WTC11 (cell line): ENCODE results near the gene OR2C3. TPM values are rescaled to one million over a fixed set of nuclear protein-coding genes. Genes with fewer than 3 reads are reported as not detected.

ENCODE experiments used
- ATAC-seq: fragments of 200-7000 bp; cut with Tn5 transposase; 2 replicates; pipeline ENCODE4 v1.10.0; 2021; ENCODE audit warnings: mild to moderate bottlenecking, moderate library complexity
- CTCF ChIA-PET: fragments of 300-600 bp; sonication (Branson Sonifier 250); formaldehyde crosslinking; loops from one replicate; lab custom pipeline; 2021; ENCODE audit warnings: antibody characterized with exemption; lab: Charles Lee
- POLR2A ChIA-PET: fragments of 350-600 bp; sonication (Branson Sonifier 250); formaldehyde crosslinking; loops from one replicate; lab custom pipeline; 2021; ENCODE audit warnings: antibody characterized with exemption; lab: Charles Lee
- DNase-seq: peaks from one replicate; pipeline ENCODE4 v3.0.0; 2021; ENCODE audit warnings: low spot score
- H3K27ac Mint-ChIP-seq: 2 replicates; pipeline ENCODE4 v1.8.0; 2021; ENCODE audit warnings: mixed read lengths
- H3K27me3 Mint-ChIP-seq: 2 replicates; pipeline ENCODE4 v1.8.0; 2021; ENCODE audit warnings: low read depth, mild to moderate bottlenecking, moderate library complexity, mixed read lengths
- H3K36me3 Mint-ChIP-seq: 2 replicates; pipeline ENCODE4 v1.8.0; 2021; ENCODE audit warnings: mixed read lengths
- H3K4me1 Mint-ChIP-seq: 2 replicates; pipeline ENCODE4 v1.8.0; 2022; ENCODE audit warnings: mixed read lengths
- H3K4me3 Mint-ChIP-seq: 2 replicates; pipeline ENCODE4 v1.8.0; 2021; ENCODE audit warnings: mild to moderate bottlenecking, moderate library complexity, mixed read lengths
- H3K9me3 Mint-ChIP-seq: 2 replicates; pipeline ENCODE4 v1.8.0; 2021; ENCODE audit warnings: mixed read lengths
- ATF1 ChIP-seq: sonication (generic); formaldehyde crosslinking; IDR thresholded peaks from 2 replicates; pipeline ENCODE4 v1.8.1; 2023; ENCODE audit warnings: mild to moderate bottlenecking, moderate library complexity, missing genetic modification reagents
- CDX4 ChIP-seq: fragments of 250-450 bp; sonication (Bioruptor Pico); IDR thresholded peaks from 2 replicates; pipeline ENCODE4 v1.9.0; 2021; ENCODE audit warnings: moderate library complexity, mild to moderate bottlenecking, inconsistent platforms, borderline replicate concordance
- CREM ChIP-seq: sonication (generic); formaldehyde crosslinking; IDR thresholded peaks from 2 replicates; pipeline ENCODE4 v1.8.1; 2022; ENCODE audit warnings: mild to moderate bottlenecking, missing genetic modification reagents, moderate library complexity
- E2F1 ChIP-seq: sonication (generic); formaldehyde crosslinking; IDR thresholded peaks from 2 replicates; pipeline ENCODE4 v1.8.0; 2022; ENCODE audit warnings: mild to moderate bottlenecking, missing genetic modification reagents
- E2F5 ChIP-seq: sonication (generic); formaldehyde crosslinking; IDR thresholded peaks from 2 replicates; pipeline ENCODE4 v1.8.1; 2022; ENCODE audit warnings: mild to moderate bottlenecking, moderate library complexity, missing genetic modification reagents
- FOXJ3 ChIP-seq: sonication (generic); formaldehyde crosslinking; IDR thresholded peaks from 2 replicates; pipeline ENCODE4 v1.9.0; 2021; ENCODE audit warnings: missing genetic modification reagents, mild to moderate bottlenecking, borderline replicate concordance
- GTF2I ChIP-seq: fragments of 250-450 bp; sonication (Bioruptor Pico); conservative IDR thresholded peaks from 2 replicates; pipeline ENCODE4 v1.4.0; 2021; ENCODE audit warnings: mild to moderate bottlenecking
- JUN ChIP-seq: sonication (generic); formaldehyde crosslinking; IDR thresholded peaks from 2 replicates; pipeline ENCODE4 v1.8.0; 2023; ENCODE audit warnings: mild to moderate bottlenecking, missing genetic modification reagents
- KAT7 ChIP-seq: sonication (generic); formaldehyde crosslinking; IDR thresholded peaks from 2 replicates; pipeline ENCODE4 v1.8.1; 2023; ENCODE audit warnings: missing genetic modification reagents, mild to moderate bottlenecking, borderline replicate concordance
- MLX ChIP-seq: sonication (generic); formaldehyde crosslinking; IDR thresholded peaks from 2 replicates; pipeline ENCODE4 v1.8.1; 2023; ENCODE audit warnings: mild to moderate bottlenecking, missing genetic modification reagents, moderate library complexity
- PRDM15 ChIP-seq: sonication (generic); formaldehyde crosslinking; IDR thresholded peaks from 2 replicates; pipeline ENCODE4 v1.8.0; 2022; ENCODE audit warnings: missing genetic modification reagents
- PRRX2 ChIP-seq: fragments of 250-450 bp; sonication (Bioruptor Pico); IDR thresholded peaks from 2 replicates; pipeline ENCODE4 v1.8.0; 2021; ENCODE audit warnings: mild to moderate bottlenecking
- STAT6 ChIP-seq: sonication (generic); formaldehyde crosslinking; conservative IDR thresholded peaks from 2 replicates; pipeline ENCODE4 v1.8.1; 2023; ENCODE audit warnings: mild to moderate bottlenecking, low read depth, missing genetic modification reagents, moderate library complexity
- ZMAT4 ChIP-seq: fragments of 250-450 bp; sonication (Bioruptor Pico); IDR thresholded peaks from 2 replicates; pipeline ENCODE4 v1.9.0; 2021; ENCODE audit warnings: mild to moderate bottlenecking
- ZNF396 ChIP-seq: fragments of 250-450 bp; sonication (Bioruptor Pico); IDR thresholded peaks from 2 replicates; pipeline ENCODE4 v1.8.0; 2021; ENCODE audit warnings: mild to moderate bottlenecking, moderate library complexity, borderline replicate concordance
- ZNF416 ChIP-seq: fragments of 250-450 bp; sonication (Bioruptor Pico); IDR thresholded peaks from 2 replicates; pipeline ENCODE4 v1.9.0; 2021; ENCODE audit warnings: mild to moderate bottlenecking, inconsistent platforms
- ZNF423 ChIP-seq: fragments of 250-450 bp; sonication (Bioruptor Pico); IDR thresholded peaks from 2 replicates; pipeline ENCODE4 v2.1.2; 2022; ENCODE audit warnings: mild to moderate bottlenecking, moderate library complexity
- ZNF425 ChIP-seq: fragments of 250-450 bp; sonication (Bioruptor Pico); conservative IDR thresholded peaks from 2 replicates; pipeline ENCODE4 v1.9.0; 2021; ENCODE audit warnings: mild to moderate bottlenecking
- ZNF671 ChIP-seq: fragments of 250-450 bp; sonication (Bioruptor Pico); IDR thresholded peaks from 2 replicates; pipeline ENCODE4 v1.8.0; 2021; ENCODE audit warnings: mild to moderate bottlenecking
- total RNA-seq: library from RNA; stranded (reverse); gene quantifications from 3 replicates; pipeline ENCODE4 v1.2.3, GENCODE V29; 2021

Gene OR2C3
- total RNA-seq, 1 experiment from 2014 or later = not detected

GRCh38 chr1:247539215-247539614 lies 3.0 kb upstream of the OR2C3 start (continued):
- TF ChIP-seq KAT7 (CRISPR knock-in tag) (no peak), ZNF416 (CRISPR knock-in tag) (no peak), PRDM15 (CRISPR knock-in tag) (no peak), ZNF671 (CRISPR knock-in tag) (no peak), E2F1 (CRISPR knock-in tag) (no peak), ZNF396 (CRISPR knock-in tag) (no peak), ZMAT4 (CRISPR knock-in tag) (no peak), ATF1 (CRISPR knock-in tag) (no peak)

GRCh38 chr1:247538561-247538960 lies 2.3 kb upstream of the OR2C3 start:
- H3K36me3 Mint-ChIP-seq = no peaks in the 10 kb centered on the region
- no peak overlapping the region for H3K27ac Mint-ChIP-seq
- H3K4me3 Mint-ChIP-seq = no peak overlapping the region
- POLR2A ChIA-PET = no interaction called here
- peaks cover 3% of the 10 kb centered on the region for H3K4me1 Mint-ChIP-seq
- TF ChIP-seq CDX4 (CRISPR knock-in tag) (no peak), STAT6 (CRISPR knock-in tag) (no peak), FOXJ3 (no peak)
- CTCF ChIA-PET = interaction anchor here (0.6 kb wide), 1 partner anchor 9 kb away, joined by 5 read pairs; no protein-coding TSS in a partner anchor
- DNase-seq = no peak
- no peaks in the 10 kb centered on the region for H3K9me3 Mint-ChIP-seq
- no peak for ATAC-seq
- no peaks in the 10 kb centered on the region for H3K27me3 Mint-ChIP-seq

GRCh38 chr1:247535402-247535801 lies 838 bp downstream of the OR2C3 start:
- Mint-ChIP-seq H3K27ac (no peak overlapping the region), H3K27me3 (no peaks in the 10 kb centered on the region), H3K36me3 (no peaks in the 10 kb centered on the region), H3K9me3 (peaks cover 9% of the 10 kb centered on the region), H3K4me3 (no peak overlapping the region), H3K4me1 (peaks cover 1% of the 10 kb centered on the region)
- ChIA-PET CTCF (no interaction called here), POLR2A (no interaction called here)
- DNase-seq (no peak), ATAC-seq (no peak)
- TF ChIP-seq JUN (CRISPR knock-in tag) (no peak), E2F1 (CRISPR knock-in tag) (no peak), ZNF425 (CRISPR knock-in tag) (no peak), ZNF423 (no peak), ZNF396 (CRISPR knock-in tag) (no peak), ZMAT4 (CRISPR knock-in tag) (no peak), GTF2I (no peak), MLX (CRISPR knock-in tag) (no peak), E2F5 (CRISPR knock-in tag) (no peak), PRRX2 (CRISPR knock-in tag) (no peak), CREM (CRISPR knock-in tag) (no peak)
